Testis (tissue), 2 donors: ENCODE measurements around the gene KLHL29.

Source experiments
- CTCF ChIP-seq, 3 experiments: fragments of 450-650 bp in 2 of 3; fragments of 200-600 bp in 1 of 3; sonication (generic) in 1 of 3; IDR thresholded peaks; one replicate each; pipeline ENCODE4 v1.5.1; 2016 to 2019; ENCODE audit warnings: antibody characterized with exemption in 3 of 3, mild to moderate bottlenecking in 2 of 3, moderate library complexity in 1 of 3
- POLR2A ChIP-seq: fragments of 450-650 bp; IDR thresholded peaks from one replicate; pipeline ENCODE4 v1.6.1; 2017; ENCODE audit warnings: antibody characterized with exemption, mild to moderate bottlenecking, moderate library complexity

- TF ChIP-seq CTCF (IDR thresholded peaks at IDR 0.05) (no peak), POLR2A (no peak)
Measured at GRCh38 chr2:23571085-23571484, 186.1 kb downstream of the KLHL29 start.
